GM13976 (cell line): ENCODE results near the gene CFAP299.

Experiments used
- DNase-seq: peaks from one replicate; pipeline ENCODE4 v3.0.0; 2012; ENCODE audit warnings: low spot score
- CTCF ChIP-seq: IDR thresholded peaks from 2 replicates; pipeline ENCODE4 v1.5.1; 2012; ENCODE audit warnings: borderline replicate concordance, mild to moderate bottlenecking; ENCODE audit not compliant: insufficient read depth; ENCODE audit errors: extremely low read depth, missing control alignments, control extremely low read depth
- in situ Hi-C: fragments of 300-500 bp; cut with MboI; formaldehyde crosslinking; loops from one replicate; pipeline ENCODE4 v1.12.0; 2022; ENCODE audit warnings: low sequenced_read_pairs, mixed read lengths, inconsistent platforms; ENCODE audit not compliant: unreplicated experiment

The CFAP299 gene

DNA sequence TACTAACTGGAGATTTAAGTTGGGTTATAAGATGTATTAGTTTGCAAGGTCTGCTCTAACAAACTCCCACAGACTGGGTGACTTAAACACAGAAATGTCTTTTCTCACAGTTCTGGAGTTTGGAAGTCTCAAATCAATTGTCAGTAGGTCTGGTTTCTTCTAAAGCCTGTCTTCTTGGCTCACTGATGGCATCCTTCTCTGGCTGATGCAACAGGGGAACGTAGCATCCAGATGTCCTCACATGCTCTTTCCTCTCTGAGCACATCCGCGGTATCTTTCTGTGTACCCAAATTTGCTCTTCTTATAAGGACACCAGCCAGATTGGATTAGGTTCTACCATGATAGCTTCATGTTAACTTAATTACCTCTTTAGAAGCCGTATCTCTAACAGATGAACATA, 631.8 kb downstream of the CFAP299 start:
- DNase-seq: no peak
- TF ChIP-seq CTCF: no peak
- in situ Hi-C loops: no loop called here

DNA sequence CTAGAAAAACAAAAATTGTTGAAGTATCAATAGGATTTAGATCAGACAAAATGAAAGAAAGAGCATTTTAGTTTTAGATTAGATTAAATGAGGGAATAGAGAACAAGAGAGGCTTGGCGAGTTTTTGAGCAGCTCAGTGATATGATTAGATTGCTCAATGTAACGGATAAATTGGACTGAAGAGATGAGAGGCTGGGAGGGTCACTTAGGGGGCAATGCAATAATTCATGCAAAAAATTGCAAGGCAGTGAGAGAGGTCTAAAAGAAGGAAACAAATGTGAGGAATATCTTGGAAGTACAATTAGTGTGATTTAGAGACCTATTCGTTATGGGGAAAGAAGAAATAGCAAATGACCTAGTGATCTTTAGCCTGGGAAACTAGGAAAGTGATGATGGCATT, 644.7 kb downstream of the CFAP299 start:
- in situ Hi-C loops: no loop called here
- TF ChIP-seq CTCF: no peak
- no peak for DNase-seq

DNA sequence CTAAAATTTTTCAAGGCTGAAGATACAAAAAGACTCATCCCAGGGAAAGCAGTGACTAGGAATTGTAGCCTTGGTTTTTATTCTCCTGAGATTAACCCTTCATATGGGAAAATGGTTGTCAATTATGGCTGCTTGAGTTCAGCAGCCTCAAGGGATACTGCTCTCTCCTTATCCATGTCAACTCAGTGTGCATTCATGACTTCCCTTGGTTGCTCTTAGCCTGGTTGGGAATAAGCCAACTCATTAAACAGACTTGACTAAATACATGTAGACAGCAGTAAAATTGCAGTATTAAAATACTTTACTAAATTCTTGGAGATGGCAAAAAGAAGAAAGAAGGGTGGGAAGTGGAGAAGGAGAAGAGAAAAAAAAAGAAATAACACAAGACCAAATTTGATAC, 650.5 kb downstream of the CFAP299 start:
- TF ChIP-seq CTCF: no peak
- no peak for DNase-seq
- in situ Hi-C loops: no loop called here

DNA sequence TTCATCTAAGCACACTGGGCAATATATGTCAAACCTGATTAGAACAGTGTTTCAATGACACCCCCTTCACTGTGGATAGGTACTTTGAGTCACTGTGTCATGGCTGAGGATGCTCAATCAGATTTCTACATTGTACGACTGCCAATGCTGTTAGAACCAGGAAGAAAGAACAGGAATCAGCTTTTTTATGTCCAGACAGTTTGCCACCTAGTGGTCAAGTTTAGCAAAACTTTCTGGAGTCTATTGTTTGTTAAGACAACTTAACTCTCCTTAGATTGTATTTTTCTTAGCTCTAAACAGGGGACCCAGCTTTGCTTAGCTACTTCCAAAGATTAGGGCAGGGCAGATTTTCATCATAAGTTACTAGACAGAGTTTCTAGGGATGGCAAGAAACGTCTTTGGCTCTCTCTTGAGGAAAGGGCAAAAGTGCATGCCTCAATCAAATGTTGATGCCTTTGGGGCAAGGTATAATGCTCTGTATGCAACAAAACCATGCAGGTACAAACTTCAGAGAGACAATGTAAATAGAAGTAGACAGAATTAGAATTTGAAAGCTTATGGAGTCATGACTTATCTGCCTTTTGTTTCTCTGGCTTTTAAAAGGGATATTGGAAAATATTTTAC, 654.5 kb downstream of the CFAP299 start:
- in situ Hi-C loops: no loop called here
- TF ChIP-seq CTCF: peak; percentile 33
- peak; percentile 14 for DNase-seq

- in situ Hi-C loops: no loop called here
- no peak for TF ChIP-seq CTCF
- DNase-seq: no peak
Measured at GRCh38 chr4:80990851-80991250, 655.3 kb downstream of the CFAP299 start.

GRCh38 chr4:80999943-81000342, 664.4 kb downstream of the CFAP299 start:
- in situ Hi-C loops: no loop called here
- TF ChIP-seq CTCF: no peak
- no peak for DNase-seq
